Ishikawa (cell line): ENCODE measurements around the gene METRN.

ENCODE experiments used
- EGR1 ChIP-seq: IDR thresholded peaks from 2 replicates; pipeline ENCODE4 v1.6.1; 2012
- FOXM1 ChIP-seq: IDR thresholded peaks from 2 replicates; pipeline ENCODE4 v1.6.1; 2012; ENCODE audit warnings: low read depth, borderline replicate concordance
- TEAD4 ChIP-seq: IDR thresholded peaks from 2 replicates; pipeline ENCODE4 v1.6.1; 2012
- TF ChIP-seq, protein P1 (sequence below): IDR thresholded peaks from 2 replicates; pipeline ENCODE4 v1.6.1; 2012
- TF ChIP-seq, protein P2 (sequence below): IDR thresholded peaks from 2 replicates; pipeline ENCODE4 v1.6.1; 2012; ENCODE audit warnings: low read depth, mild to moderate bottlenecking

DNA sequence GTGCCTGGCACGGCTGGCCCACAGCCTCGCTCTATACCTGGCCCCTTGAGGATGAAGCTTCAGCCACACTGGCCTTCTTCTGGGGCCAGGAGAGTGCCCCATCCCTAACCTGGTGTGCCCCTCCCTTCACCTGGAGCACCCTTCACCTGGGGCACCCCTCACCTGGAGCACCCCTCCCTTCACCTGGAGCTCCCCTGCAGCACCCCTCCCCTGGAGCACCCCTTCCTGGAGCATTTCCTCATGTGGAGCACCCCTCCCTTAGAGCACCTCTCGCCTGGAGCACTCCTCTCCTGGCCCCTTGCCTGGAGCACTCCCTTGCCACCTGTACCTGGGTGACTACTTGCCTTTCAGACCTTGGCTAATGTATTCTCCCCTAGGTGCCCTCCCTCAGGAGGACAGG is 6.9 kb upstream of the METRN start:
- TF ChIP-seq FOXM1: no peak
- no peak for TF ChIP-seq EGR1
- TF ChIP-seq, protein P1, sequence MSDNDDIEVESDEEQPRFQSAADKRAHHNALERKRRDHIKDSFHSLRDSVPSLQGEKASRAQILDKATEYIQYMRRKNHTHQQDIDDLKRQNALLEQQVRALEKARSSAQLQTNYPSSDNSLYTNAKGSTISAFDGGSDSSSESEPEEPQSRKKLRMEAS: no peak
- TF ChIP-seq, protein P2, sequence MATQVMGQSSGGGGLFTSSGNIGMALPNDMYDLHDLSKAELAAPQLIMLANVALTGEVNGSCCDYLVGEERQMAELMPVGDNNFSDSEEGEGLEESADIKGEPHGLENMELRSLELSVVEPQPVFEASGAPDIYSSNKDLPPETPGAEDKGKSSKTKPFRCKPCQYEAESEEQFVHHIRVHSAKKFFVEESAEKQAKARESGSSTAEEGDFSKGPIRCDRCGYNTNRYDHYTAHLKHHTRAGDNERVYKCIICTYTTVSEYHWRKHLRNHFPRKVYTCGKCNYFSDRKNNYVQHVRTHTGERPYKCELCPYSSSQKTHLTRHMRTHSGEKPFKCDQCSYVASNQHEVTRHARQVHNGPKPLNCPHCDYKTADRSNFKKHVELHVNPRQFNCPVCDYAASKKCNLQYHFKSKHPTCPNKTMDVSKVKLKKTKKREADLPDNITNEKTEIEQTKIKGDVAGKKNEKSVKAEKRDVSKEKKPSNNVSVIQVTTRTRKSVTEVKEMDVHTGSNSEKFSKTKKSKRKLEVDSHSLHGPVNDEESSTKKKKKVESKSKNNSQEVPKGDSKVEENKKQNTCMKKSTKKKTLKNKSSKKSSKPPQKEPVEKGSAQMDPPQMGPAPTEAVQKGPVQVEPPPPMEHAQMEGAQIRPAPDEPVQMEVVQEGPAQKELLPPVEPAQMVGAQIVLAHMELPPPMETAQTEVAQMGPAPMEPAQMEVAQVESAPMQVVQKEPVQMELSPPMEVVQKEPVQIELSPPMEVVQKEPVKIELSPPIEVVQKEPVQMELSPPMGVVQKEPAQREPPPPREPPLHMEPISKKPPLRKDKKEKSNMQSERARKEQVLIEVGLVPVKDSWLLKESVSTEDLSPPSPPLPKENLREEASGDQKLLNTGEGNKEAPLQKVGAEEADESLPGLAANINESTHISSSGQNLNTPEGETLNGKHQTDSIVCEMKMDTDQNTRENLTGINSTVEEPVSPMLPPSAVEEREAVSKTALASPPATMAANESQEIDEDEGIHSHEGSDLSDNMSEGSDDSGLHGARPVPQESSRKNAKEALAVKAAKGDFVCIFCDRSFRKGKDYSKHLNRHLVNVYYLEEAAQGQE: no peak
- no peak for TF ChIP-seq TEAD4
